Choroid plexus epithelial cell (primary cell): ENCODE results near the gene FGD5.

Experiments used
- DNase-seq: peaks from one replicate; pipeline ENCODE4 v3.0.0-alpha.2; 2010; ENCODE audit warnings: low read depth
- H3K4me3 ChIP-seq: 2 replicates; pipeline ENCODE4 v1.5.1; 2011; ENCODE audit warnings: low read depth, mild to moderate bottlenecking, control low read depth, low read length, moderate library complexity
- TF ChIP-seq, protein P1 (sequence below): conservative IDR thresholded peaks from 2 replicates; pipeline ENCODE4 v1.5.1; 2011; ENCODE audit warnings: low read depth, mild to moderate bottlenecking, control low read depth, inconsistent platforms, low read length, moderate library complexity

FGD5 gene

DNA sequence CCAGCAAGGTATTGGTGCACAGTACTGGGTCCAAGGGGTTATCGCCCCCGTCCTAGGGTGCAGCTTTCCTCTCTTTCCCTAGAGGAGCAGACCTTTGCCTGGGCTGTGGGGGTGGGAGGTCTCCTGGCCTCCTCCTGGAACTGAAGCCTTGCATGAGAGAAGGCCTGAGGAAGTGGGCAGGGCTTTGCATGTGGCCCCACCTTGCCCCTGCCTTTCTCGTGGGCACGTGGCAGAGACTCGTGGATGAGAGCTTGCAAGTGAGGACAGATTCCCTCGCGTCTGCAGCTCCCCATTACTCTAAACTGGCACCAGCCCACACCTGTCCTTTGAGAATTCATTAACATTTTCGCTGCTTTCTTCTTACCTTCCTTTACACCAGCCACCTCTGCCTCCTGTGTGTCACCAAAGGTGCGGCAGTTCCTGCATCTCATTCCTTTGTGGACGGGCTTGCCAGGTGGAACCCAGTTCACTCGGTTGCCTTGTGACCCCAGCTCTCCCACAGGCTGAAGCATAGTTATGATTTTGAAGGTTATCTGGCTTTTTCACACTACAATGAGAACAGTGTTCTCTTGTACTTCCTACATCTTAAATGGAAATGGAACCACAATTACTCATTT lies 87.7 kb downstream of the FGD5 start:
- no peak overlapping the region for H3K4me3 ChIP-seq
- TF ChIP-seq, protein P1, sequence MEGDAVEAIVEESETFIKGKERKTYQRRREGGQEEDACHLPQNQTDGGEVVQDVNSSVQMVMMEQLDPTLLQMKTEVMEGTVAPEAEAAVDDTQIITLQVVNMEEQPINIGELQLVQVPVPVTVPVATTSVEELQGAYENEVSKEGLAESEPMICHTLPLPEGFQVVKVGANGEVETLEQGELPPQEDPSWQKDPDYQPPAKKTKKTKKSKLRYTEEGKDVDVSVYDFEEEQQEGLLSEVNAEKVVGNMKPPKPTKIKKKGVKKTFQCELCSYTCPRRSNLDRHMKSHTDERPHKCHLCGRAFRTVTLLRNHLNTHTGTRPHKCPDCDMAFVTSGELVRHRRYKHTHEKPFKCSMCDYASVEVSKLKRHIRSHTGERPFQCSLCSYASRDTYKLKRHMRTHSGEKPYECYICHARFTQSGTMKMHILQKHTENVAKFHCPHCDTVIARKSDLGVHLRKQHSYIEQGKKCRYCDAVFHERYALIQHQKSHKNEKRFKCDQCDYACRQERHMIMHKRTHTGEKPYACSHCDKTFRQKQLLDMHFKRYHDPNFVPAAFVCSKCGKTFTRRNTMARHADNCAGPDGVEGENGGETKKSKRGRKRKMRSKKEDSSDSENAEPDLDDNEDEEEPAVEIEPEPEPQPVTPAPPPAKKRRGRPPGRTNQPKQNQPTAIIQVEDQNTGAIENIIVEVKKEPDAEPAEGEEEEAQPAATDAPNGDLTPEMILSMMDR: no peak
- DNase-seq: no peak

DNA sequence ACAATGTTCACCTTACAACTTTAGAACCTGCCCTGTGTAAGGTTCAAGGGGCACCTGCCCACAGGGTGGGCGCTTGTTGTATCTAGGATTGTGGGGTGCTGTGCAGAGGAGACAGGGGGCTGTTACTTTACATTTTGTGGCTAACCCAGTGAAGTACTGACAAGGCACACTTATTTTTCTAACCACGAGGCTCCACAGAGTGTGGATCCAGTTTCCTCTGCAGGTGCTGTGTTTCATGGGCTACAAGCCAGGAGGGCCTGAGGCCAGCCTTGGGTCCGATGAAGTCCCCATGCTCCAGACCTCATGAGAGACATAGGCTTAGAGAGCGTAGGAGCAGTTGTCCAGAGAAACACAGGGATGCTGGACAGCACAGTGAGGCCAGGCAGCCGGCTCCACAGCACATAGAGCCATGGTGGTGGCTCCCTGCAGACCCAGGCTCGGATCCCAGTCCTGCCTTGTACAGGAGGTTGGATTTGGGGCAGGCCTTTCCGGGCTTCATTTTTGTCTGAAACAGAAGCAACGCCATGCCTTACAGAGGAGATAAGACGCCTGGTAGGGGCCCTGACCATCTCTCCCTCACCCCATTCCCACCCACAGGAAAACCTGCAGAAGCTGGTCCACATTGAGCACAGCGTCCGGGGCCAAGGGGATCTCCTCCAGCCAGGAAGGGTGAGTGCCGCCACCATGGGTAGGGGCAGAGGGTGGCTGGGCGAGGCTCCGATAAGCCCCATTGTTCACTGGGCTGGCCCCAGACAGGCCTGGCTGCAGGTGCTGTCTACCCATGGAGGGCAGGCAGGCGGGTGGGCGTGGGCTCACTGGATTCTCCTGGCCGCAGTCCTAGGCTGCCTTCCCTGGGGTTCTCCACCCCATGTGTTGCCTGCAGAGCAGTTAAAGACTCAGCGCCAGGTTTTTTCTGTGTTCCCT lies 88.5 kb downstream of the FGD5 start:
- no peak for DNase-seq
- no peak overlapping the region for H3K4me3 ChIP-seq
- TF ChIP-seq, protein P1: no peak

DNA sequence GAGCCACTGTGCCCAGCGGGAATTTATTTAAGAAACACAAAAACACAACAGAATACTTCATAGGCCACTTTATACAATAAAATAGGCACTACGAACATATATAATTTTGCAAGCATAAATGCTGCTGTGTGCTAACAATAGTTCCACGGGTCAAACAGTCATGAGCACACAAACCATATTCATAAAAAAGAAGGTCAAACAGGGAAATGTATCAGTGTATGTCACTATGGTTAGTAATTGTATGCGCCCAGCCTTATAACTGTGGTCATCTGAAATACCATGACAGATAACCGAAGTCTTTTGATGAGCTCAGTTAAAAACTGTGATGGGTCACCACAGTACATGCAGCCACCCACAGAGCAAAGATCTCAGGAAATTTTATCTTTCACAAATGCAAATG lies 90.5 kb downstream of the FGD5 start:
- DNase-seq: no peak
- no peak overlapping the region for H3K4me3 ChIP-seq
- TF ChIP-seq, protein P1: no peak

DNA sequence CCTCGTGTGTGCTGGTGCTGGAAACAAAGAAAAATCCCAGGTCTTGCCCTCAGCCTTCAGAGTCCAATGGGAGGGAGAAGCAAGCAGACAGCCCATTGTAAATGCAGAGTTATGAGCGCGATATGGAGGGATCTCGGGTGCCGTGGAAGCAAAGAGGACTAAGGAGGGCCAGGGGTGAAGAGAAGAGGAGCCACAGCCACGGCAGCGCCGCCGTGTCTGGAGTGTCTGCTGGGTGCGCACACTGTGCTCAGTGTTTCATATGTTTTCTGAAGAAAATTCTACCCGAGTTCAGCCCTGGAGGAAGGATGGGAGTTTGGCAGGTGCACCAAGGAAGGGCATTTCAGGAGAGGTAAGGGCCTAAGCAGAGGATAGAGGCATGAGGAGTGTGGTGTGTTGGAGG lies 92.9 kb downstream of the FGD5 start:
- no peak for DNase-seq
- no peak overlapping the region for H3K4me3 ChIP-seq
- TF ChIP-seq, protein P1: no peak

DNA sequence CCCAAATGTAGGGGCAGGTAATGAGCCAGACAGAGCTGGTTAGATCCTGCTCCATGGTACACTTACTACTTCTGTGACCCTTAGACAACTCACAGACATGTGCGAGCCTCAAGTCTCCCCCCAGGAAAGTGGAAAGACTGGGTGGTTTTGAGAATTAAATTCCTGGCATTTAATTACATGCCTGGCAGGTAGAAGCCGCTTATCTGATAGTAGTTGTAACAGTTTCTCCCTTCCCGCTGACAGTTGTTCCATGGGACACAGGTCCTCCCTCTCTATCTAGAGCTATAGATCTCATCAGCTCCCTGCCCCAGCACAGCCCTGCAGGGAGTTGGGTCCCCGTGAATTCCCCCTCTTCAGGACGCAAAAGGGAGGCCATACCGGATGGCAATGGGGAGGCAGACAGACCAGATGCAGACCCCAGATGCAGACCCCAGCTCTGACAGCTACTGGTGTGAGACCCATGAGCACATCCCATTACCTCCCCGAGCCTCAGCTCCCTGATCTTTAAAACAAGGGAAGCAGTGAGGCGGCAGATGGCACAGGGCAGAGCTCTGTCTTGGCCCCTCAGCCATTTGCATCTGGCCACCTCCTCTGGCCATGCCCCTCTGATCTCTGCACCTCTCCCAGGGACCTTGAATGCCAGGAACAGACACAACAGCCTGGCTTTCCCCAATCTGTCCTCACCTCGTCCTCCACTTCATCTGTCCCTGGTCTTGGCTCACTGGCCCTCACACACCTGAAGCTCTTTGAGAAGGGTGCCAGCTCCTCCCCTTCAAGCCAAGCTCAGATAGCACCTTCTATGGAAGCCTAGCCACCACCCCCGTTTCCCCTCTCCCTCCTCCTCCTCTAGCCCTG lies 94.5 kb downstream of the FGD5 start:
- no peak for DNase-seq
- TF ChIP-seq, protein P1: no peak
- no peak overlapping the region for H3K4me3 ChIP-seq

DNA sequence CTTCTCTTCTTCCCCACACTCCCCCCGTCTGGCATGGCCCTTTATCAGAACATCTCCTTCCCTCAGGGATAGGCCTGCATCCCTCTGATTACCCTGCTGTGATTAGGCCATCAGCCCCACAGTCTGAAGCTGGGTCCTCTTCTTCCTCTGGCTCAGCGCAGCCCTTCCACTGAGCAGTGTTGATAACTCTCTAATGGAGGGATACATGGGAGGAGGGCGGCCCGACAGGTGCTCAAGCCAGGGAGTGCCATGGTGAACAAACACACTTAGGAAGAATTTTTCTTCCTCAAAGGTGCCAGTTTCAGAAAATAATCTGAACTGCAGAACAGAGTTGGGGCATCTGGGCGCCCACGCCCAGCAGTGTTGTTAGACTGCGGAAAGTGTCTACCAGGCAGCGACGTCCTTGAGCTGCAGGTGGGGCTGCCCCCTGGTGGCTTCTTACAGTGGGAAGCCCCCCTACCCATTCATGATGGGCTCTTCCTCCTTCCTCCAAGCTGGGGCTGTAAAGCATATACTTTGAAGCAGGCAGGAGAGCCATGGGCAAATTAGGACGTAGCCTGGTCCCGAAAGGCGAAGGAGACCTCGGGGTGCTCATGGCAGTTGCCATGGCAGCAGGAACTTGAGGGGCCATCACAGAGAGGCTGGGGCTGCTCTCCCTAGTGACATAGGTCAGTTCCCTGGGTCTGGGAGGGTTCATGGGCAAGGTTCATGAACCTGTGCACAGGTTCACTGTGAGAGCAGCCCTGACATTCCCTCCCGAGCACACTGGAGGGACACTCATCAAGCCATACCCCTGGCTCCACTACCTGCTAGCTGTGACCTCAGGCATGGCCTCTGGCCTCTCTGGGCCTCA lies 95.4 kb downstream of the FGD5 start:
- DNase-seq: no peak
- H3K4me3 ChIP-seq: no peak overlapping the region
- TF ChIP-seq, protein P1: no peak
